ENCODE data around the gene KIAA0408. TPM values are rescaled to one million over a fixed set of nuclear protein-coding genes. Genes with fewer than 3 reads are reported as not detected.
"Not testable (repeated sequence)": the region's sequence is repeated elsewhere in the genome, so short reads cannot be mapped to it uniquely, and the experiment has no call there.

KIAA0408 gene
- total RNA-seq, 1 experiment from 2014 or later, result not detected

DNA sequence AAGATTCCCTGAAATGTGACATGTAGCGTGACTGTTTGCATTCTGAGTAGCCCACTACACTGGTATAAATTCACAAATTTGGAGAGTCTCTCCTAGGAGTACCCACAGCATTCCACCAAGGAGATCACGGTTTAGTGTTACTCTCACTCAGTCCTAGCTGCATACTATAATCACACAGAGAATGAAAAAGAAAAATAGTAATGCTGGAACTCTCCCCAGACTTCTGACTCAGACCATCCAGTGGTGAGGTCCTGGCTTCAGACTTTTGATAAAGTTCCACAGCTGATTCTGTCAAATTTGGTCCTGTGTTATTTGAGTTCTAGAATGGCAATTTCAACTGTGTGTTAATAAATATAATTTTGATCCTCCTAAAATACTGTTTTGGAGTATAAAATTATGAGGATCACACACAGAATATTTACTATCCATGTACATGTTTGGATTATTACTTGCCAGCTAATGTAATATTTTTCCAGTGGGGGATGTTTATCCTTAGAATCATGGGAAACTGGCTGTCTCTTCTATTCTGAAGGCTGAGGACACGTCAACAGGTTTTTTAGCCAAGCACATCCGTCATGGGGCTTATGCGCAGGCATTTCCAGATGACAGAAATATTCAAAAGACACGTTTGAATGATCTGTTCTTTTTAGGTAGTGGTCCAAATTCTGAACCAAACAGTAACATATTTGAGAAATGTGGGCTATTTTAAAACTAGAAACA, 5.1 kb upstream of the KIAA0408 start:
- no peak for DNase-seq (ENCODE audit: extremely low read depth, low read depth)

- DNase-seq (ENCODE audit: extremely low read depth, low read depth), result no peak
Measured at GRCh38 chr6:127463056-127463455, 3.9 kb upstream of the KIAA0408 start.

DNA sequence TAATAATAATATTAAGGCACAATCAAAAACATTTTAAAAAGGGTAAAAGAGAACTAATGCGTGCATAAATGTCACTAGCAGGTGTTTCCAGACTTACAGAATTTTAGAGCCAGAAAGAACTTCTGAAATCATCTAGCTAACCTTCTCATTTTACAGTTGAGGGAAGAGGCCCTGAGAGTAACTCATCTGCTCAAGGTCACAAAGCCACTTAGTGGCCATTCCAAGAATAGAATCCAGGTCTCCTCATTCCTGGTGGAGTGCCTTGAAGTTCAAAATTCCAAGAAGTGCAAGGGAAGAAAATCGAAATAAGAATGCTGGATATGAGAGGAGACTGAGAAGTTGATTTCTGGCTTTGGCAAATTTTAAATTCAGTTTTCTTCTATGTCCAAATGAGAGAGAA, 3.2 kb upstream of the KIAA0408 start:
- no peak for DNase-seq (ENCODE audit: extremely low read depth, low read depth)

DNA sequence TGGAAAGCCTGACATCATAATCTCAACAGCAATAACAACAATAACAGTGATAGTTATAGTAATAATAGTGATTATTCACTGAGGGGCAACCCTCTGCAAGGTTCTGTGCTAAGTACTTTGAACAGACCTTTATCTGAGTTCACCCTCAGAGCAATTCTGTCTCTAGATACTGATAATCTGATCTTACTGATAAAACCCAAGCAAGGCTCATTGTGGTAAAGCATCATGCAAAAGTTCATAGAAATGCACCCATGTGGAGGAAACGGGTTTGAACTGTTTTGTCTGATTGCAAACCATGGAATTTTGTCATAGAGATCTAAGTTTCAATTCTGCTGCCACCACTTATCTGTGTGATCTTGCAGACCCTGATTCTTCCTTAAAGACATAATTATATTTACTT, 1.3 kb upstream of the KIAA0408 start:
- DNase-seq (ENCODE audit: extremely low read depth, low read depth), result no peak

- DNase-seq (ENCODE audit: extremely low read depth, low read depth), result no peak
Measured at GRCh38 chr6:127458817-127459216, 372 bp downstream of the KIAA0408 start.

DNA sequence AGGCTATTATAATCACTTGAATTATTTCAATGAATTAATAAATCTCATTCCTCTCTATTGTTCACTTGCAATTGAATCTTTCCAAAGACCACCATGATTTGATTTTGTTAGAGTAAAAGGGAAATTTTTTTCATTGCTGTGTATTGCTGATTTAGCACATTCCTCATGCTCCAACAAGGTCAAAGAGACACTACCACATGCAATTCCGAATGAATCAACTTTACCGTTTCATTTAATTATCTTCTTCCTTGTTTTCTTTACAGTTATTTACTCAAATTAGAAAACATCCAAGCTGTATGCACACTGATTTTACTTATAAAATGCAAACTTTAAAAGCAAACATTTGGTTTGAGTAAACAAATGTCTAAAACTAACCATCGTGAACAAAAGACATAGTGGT, 967 bp downstream of the KIAA0408 start:
- DNase-seq (ENCODE audit: extremely low read depth, low read depth), result no peak

- DNase-seq (ENCODE audit: extremely low read depth, low read depth), result no peak
Measured at GRCh38 chr6:127457456-127458064, 1.6 kb downstream of the KIAA0408 start.

DNA sequence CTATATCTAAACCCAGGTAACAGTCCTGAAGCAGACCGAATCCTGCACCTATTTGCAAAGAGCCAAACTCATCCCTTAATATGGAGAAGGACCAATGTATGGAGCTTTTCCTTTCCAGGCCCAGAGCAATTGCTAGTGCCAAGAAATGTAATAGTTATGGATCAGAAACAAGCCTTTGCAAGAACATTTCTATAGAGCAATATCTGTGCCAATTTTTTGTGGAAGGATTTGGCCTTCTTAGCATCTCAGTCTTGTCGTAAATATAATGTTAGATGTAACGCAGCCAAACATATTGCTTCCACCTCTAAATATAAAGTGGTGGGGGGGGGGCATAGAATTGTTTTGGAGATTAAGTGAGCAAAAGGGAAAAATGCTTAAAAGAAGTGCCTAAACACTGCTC, 2.7 kb downstream of the KIAA0408 start:
- no peak for DNase-seq (ENCODE audit: extremely low read depth, low read depth)

- no peak for DNase-seq (ENCODE audit: extremely low read depth, low read depth)
Measured at GRCh38 chr6:127453845-127454619, 5.2 kb downstream of the KIAA0408 start.

DNA sequence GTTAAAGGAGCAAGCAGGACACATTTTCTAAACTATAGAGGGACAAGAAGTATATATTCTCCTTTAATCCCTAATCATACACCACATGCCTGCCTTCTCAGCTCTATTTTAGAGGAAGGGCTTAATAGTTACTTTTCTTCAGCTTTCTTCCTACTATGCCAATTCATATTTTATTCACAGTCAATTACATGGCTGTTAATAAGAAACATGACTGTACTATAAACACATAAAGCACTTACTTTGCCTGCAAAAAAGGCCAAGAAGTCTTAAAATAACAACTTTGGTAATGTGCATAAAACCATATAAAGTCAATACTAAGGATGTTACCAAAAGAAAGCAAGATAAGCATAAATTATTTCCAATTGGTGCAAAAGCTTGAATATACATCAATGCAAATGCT, 6.4 kb downstream of the KIAA0408 start:
- DNase-seq (ENCODE audit: extremely low read depth, low read depth), result no peak

- DNase-seq (ENCODE audit: extremely low read depth, low read depth), result no peak
Measured at GRCh38 chr6:127451388-127451787, 7.8 kb downstream of the KIAA0408 start.

GRCh38 chr6:127447780-127448179, 11.4 kb downstream of the KIAA0408 start:
- no peak for DNase-seq (ENCODE audit: extremely low read depth, low read depth)

DNA sequence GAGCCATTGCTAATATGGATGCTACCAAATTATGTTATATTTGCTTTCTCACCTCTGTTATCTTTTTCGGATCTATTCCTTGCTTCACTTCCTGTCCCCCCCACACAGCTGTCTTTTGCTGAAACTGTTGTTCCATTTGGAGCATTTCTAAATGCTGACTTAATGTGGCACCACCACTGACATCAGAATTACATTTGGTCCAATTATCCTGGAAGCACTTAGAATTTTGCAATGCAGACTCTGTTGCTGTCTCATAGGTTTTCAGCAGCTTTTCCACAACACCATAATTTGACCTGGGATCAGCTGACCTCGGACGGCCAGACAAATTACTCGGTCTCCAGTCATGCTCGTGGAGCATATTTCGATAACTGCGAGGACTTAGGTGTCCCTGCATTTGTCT, 12.8 kb downstream of the KIAA0408 start:
- no peak for DNase-seq (ENCODE audit: extremely low read depth, low read depth)

DNA sequence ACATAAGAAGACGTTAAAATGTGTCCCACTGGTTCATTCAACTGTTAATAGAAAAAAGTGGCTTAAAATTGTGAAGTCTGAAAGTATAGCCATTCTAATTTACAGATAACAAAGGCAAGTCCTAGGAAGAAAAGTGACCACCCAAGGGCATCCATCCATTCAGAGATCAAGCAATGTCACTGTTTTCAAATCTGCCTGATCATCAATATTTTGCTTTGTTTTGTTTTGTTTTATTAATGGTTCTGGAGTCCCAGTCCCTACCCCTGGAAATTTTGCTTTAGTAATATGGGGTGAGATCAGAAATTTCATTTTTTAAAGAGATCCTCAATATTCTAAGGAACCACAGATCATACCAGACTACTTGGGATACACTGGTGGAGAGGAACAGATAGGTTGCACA, 17.3 kb downstream of the KIAA0408 start:
- DNase-seq (ENCODE audit: extremely low read depth, low read depth), result no peak

DNA sequence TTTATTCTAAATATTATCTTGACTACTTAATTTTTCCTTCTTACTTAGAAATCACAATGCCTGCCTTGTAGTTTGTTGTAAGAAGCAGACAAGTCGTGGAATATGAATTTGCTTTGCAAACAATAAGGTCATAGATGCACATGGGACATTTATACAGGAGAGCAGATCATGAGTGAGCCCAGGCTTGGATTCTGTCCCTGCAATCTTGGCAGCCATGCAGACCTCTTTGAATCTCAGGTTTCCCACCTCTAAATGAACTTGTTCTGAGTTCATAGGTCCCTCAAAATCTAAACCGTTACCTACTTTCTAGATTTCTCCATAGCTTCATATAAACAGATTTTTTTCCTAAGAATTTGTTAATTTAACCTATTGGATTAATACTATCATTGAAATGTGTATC, 19.5 kb downstream of the KIAA0408 start:
- DNase-seq (ENCODE audit: extremely low read depth, low read depth), result no peak

- no peak for DNase-seq (ENCODE audit: extremely low read depth, low read depth)
Measured at GRCh38 chr6:127436578-127437110, 22.5 kb downstream of the KIAA0408 start.

DNA sequence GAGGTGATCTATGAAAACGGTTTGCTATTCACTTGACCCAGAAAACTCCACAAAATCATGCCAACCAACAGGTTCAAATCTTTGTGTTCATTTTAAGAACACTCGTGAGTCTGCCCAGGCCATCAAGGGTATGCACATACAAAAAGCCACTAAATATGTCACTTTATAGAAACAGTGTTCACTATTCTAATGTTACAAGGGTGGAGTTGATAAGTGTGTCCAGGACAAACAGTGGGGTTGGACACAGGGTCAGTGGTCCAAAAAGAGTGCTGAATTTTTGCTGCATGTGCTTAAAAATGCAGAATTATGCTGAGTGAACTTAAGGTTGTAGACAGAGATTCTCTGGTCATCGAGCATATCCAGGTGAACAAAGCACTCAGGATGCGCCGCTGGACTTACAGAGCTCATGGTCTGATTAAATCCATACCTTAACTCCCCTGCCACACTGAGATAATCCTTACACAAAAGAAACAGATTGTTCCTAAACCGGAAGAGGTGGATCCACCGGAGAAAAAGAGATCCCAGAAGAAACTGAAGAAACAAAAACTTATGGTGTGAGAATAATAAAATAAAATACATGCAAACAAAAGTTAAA, 23.5 kb downstream of the KIAA0408 start:
- no peak for DNase-seq (ENCODE audit: extremely low read depth, low read depth)

DNA sequence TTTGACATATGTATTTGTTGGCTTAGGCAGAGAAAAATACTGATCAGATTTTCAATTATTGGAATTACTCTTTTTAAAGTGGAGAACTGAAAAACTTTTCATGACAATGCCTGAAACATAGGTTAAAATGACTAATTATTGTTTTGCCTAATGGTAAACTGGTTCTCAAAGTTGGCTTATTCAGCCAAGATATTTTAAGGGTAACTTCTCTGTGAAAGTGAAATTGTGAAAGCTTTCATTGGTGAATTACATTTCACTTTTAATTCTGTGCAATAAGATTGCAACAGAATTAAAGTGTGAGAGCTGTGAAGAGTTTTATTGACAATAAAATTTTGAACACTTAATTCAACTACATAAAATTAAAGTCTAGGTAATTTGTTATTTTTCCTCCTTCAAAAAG, 24.5 kb downstream of the KIAA0408 start:
- DNase-seq (ENCODE audit: extremely low read depth, low read depth), result no peak

DNA sequence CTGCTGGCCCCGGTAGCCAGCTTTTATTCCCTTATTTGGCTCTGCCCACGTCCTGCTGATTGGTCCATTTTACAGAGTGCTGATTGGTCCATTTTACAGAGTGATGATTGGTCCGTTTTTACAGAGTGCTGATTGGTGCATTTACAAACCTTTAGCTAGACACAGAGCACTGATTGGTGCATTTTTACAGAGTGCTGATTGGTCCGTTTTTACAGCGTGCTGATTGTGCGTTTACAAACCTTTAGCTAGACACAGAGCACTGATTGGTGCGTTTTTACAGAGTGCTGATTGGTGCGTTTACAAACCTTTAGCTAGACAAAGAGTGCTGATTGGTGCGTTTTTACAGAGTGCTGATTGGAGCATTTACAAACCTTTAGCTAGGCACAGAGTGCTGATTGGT, 30.6 kb downstream of the KIAA0408 start:
- DNase-seq (ENCODE audit: extremely low read depth, low read depth), result not testable (repeated sequence)

GRCh38 chr6:127423921-127424320, 35.3 kb downstream of the KIAA0408 start:
- DNase-seq (ENCODE audit: extremely low read depth, low read depth), result no peak

GRCh38 chr6:127421164-127421563, 38.0 kb downstream of the KIAA0408 start:
- DNase-seq (ENCODE audit: extremely low read depth, low read depth), result not testable (repeated sequence)
